ENCODE results near the gene STEAP2. TPM values are rescaled to one million over a fixed set of nuclear protein-coding genes. Genes with fewer than 3 reads are reported as not detected.

STEAP2 gene
- polyA plus RNA-seq, 1 donor, result 22.7 TPM

- no peak for DNase-seq
Observed at GRCh38 chr7:90192876-90193750, 18.4 kb upstream of the STEAP2 start.

- no peak for DNase-seq
Observed at GRCh38 chr7:90194911-90195809, 16.4 kb upstream of the STEAP2 start.

GRCh38 chr7:90201500-90202195 lies 9.9 kb upstream of the STEAP2 start:
- DNase-seq, result no peak

- no peak for DNase-seq
Observed at GRCh38 chr7:90207956-90208355, 3.6 kb upstream of the STEAP2 start.

GRCh38 chr7:90209776-90210175 lies 1.8 kb upstream of the STEAP2 start:
- no peak for DNase-seq

GRCh38 chr7:90210475-90210874 lies 1.1 kb upstream of the STEAP2 start:
- DNase-seq, result no peak

GRCh38 chr7:90210981-90211380 lies 559 bp upstream of the STEAP2 start:
- peak; percentile 24 for DNase-seq

- DNase-seq, result no peak
Observed at GRCh38 chr7:90212149-90212495, 582 bp downstream of the STEAP2 start.

GRCh38 chr7:90213521-90213920 lies 2.0 kb downstream of the STEAP2 start:
- no peak for DNase-seq

GRCh38 chr7:90216080-90216674 lies 4.6 kb downstream of the STEAP2 start:
- DNase-seq, result no peak

GRCh38 chr7:90216771-90217170 lies 5.2 kb downstream of the STEAP2 start:
- DNase-seq, result no peak

- no peak for DNase-seq
Observed at GRCh38 chr7:90222390-90222789, 10.8 kb downstream of the STEAP2 start.

- no peak for DNase-seq
Observed at GRCh38 chr7:90222811-90223725, 11.5 kb downstream of the STEAP2 start.

- DNase-seq, result no peak
Observed at GRCh38 chr7:90224195-90224594, 12.7 kb downstream of the STEAP2 start.

GRCh38 chr7:90225181-90225580 lies 13.6 kb downstream of the STEAP2 start:
- DNase-seq, result no peak

- DNase-seq, result no peak
Observed at GRCh38 chr7:90225601-90226000, 14.1 kb downstream of the STEAP2 start.

GRCh38 chr7:90227259-90227658 lies 15.7 kb downstream of the STEAP2 start:
- DNase-seq, result no peak

- DNase-seq, result no peak
Observed at GRCh38 chr7:90229682-90230081, 18.1 kb downstream of the STEAP2 start.

GRCh38 chr7:90230834-90231233 lies 19.3 kb downstream of the STEAP2 start:
- no peak for DNase-seq

GRCh38 chr7:90231304-90231703 lies 19.8 kb downstream of the STEAP2 start:
- no peak for DNase-seq

- DNase-seq, result no peak
Observed at GRCh38 chr7:90232430-90232829, 20.9 kb downstream of the STEAP2 start.
